HFF-Myc (cell line): ENCODE measurements around the gene RBPJ.

Source experiments
- DNase-seq: peaks from one replicate; pipeline ENCODE4 v3.0.0-alpha.2; 2011; ENCODE audit warnings: low read depth; ENCODE audit errors: extremely low read depth
- H3K4me3 ChIP-seq: replicated peaks from 2 replicates; pipeline ENCODE4 v1.5.1; 2011; ENCODE audit warnings: low read depth, mild to moderate bottlenecking, control low read depth, low read length
- TF ChIP-seq, protein P1 (sequence below): IDR thresholded peaks from 2 replicates; pipeline ENCODE4 v1.5.1; 2012; ENCODE audit warnings: mild to moderate bottlenecking, low read depth, low read length, control low read depth; ENCODE audit errors: missing control alignments

The RBPJ gene

DNA sequence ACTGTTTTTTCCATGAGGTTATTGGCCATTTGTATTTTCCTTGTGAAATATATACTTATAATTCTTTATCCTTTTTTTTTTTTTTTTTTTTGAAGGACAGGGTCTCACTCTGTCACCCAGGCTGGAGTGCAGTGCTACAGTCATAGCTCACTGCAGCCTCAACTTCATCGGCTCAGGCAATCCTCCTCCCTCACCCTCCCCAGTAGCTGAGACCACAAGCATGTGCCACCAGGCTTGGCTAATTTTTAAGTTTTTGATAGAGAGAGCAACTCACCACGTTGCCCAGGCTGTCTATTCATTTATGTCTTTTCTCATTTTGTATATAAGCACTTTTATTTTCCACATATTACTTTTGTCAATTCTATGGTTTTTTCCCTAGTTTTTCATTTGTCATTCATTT lies 16.8 kb downstream of the RBPJ start:
- H3K4me3 ChIP-seq = no peak overlapping the region
- TF ChIP-seq, protein P1, sequence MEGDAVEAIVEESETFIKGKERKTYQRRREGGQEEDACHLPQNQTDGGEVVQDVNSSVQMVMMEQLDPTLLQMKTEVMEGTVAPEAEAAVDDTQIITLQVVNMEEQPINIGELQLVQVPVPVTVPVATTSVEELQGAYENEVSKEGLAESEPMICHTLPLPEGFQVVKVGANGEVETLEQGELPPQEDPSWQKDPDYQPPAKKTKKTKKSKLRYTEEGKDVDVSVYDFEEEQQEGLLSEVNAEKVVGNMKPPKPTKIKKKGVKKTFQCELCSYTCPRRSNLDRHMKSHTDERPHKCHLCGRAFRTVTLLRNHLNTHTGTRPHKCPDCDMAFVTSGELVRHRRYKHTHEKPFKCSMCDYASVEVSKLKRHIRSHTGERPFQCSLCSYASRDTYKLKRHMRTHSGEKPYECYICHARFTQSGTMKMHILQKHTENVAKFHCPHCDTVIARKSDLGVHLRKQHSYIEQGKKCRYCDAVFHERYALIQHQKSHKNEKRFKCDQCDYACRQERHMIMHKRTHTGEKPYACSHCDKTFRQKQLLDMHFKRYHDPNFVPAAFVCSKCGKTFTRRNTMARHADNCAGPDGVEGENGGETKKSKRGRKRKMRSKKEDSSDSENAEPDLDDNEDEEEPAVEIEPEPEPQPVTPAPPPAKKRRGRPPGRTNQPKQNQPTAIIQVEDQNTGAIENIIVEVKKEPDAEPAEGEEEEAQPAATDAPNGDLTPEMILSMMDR = no peak
- DNase-seq = no peak

DNA sequence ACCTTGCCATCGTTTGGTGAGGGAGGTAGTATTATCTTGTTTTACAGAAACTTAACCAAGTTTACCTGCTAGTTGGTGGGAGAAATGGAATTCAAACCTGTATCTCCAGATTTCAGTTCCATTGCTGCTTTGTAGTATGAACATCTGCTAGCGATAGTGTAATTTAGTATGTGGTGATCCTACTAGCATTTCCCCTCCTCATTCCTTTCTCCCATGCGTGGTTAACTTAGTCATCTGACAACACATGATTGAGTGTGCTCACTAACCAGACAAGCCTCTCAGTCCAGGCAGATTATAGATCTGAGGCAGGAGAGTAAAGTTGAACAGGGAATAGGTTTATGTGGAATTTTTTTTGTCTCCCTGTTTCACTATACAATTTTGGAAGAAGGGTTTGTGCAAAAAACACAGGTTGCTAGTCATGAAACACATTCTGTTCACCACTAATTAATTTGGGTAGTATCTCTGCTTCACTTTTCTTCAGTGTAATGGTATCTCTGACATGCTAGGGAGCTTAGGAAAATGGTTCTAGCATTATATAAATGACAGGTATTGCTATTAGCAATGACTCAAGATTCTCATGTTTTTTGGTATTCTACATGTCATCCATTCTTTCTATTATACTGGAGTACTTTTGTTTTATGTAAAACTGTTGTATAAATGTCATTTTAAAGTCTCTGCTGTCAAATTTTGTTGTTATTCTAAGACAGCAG lies 21.7 kb downstream of the RBPJ start:
- TF ChIP-seq, protein P1 = no peak
- peak; percentile 65 for DNase-seq
- no peak overlapping the region for H3K4me3 ChIP-seq

DNA sequence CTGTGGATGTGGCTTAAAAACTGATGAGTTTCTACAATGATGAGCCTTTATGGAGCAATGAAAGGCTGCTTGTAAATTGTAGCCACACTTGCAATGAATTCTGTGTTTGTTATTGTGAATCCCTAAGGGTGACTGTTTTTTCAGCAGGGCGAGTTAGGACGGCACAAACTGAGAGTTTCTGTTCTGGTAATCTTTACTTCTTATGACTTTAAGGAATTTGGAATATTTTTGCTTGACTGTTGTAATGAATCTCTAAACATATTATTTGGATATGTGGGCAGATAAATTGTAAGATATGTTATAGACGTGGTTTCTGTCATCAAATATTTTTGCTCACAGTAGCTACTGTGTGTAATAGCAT lies 22.2 kb downstream of the RBPJ start:
- DNase-seq = no peak
- TF ChIP-seq, protein P1 = no peak
- no peak overlapping the region for H3K4me3 ChIP-seq

DNA sequence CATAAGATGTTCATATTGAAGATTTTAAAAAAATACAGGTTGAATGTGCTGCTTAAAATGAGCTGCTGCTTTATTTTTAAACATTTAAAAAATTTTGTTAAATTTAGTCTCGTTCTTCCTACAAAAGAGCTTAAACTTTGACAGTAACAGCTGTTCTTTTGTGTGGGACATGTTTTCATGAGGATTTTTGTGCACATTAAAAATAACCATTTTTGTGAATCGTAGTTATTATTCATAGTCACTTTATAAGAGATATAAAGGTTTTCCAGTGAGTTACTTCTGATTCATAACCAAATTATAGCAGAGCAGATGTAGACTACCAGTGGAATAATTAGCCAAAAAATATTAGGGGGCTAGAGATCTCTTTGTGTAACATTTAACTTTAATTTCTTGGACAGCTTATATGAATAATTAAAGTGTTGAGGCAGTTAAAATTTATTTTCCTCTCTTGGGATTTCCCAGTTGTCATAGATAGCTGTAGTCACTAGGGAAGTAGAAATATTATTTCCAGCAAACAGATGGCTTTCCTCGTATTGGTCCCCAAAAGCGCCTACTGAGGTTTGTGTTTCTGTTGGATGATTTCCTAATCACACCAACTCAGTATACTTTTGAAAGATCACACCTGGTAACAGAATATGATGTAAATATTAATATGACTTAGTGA lies 24.2 kb downstream of the RBPJ start:
- TF ChIP-seq, protein P1 = no peak
- no peak overlapping the region for H3K4me3 ChIP-seq
- no peak for DNase-seq

DNA sequence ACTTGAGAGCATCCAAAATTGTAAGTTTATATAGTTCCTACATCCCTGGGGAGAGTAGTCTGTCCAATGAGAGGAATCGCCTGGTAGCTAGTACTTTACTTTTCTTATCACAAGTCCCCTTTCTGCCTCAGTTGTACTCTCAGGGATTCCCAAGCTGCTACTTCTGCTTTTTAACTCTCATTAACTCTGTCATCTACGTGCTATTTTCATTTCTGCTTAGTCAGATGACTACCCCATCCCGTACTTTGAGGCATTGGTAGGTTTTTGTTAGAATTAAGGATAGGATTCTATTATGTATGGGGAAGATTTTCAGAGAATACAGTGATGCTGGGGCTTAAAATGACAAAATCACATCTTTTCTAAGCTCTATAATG lies 24.7 kb downstream of the RBPJ start:
- H3K4me3 ChIP-seq = no peak overlapping the region
- TF ChIP-seq, protein P1 = no peak
- DNase-seq = no peak

DNA sequence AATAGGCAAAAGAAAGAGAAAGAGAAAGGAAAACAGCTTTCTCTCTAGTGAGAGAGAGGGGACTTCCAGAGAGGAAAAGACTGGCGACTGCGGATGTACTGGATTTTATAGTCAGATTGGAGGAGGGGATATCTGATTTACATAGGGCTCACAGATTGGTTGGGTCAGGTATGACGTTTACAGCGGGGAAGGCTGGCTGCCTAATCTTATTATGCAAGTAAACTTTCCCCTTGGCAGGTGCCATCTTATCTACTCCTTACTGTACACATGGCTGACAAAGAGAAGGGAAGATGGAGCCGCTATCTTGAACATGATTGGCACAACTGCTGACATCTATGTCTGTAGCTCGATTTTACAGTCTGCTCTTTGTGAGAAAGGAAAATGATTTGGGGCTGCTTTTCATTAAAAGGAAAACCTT lies 25.4 kb downstream of the RBPJ start:
- TF ChIP-seq, protein P1 = no peak
- no peak overlapping the region for H3K4me3 ChIP-seq
- no peak for DNase-seq
